HG02759 (cell line): ENCODE measurements around the gene CFAP61.

ENCODE experiments used
- ATAC-seq: cut with Tn5 transposase; IDR thresholded peaks from one replicate; pipeline ENCODE4 v1.9.1; 2021; ENCODE audit warnings: mild to moderate bottlenecking, moderate library complexity; ENCODE audit not compliant: unreplicated experiment

The CFAP61 gene

DNA sequence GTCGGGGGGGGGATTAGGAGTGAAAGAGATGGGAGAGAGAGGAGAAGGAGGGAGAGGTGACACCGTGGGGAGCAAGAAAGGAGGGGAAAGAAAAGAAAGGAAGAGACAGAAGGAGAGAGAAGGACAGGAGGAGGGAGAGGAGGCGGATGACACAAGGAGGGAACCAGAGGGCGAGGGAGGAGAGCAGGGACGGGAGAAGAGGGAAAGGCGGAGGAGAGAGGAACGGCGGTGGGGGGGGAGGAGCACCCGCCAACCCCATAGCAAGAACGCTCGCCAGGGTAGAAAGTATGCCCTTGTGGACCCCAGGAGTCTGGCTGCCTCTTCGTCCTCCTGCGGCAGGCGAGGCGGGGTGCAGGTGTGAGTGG is 311.1 kb downstream of the CFAP61 start:
- no peak for ATAC-seq

DNA sequence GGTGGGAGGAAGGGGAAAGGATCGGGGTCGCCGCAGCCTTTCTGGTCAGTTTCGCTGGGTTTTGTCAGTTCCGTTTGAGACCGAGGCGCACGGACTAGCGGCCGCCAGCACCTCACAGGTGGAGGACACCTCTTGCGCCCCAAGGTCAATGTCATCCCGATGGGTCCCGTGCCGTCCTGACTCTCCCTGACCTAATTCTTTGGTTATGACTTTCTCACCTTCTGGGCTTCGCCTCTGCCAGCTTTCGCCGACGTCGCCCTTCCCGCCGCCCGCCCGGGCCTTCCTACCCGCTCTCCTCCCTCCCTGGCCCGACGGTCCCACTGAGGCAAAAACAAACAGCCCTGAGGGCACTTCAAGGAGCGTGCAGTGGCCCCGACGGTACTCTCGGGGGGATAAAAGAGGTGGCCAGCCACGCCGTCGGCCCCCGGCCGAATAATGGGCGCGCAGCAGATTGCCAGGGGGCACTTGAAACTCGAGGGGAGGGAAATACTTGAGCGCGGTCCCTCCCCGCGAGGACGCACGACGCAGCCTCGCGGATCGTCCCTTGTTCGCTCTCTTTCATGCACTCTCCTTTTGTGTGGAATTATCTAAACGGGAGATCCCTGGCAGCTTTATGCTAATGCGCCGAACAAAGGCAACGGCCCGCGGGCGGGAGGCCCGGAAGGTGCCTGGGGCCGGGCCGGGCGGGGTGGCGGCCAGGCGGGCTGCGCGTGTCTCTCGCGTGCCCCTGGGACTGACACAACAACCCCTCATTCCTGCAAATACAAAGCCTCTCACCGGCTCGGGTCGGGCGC is 311.7 kb downstream of the CFAP61 start:
- no peak for ATAC-seq

DNA sequence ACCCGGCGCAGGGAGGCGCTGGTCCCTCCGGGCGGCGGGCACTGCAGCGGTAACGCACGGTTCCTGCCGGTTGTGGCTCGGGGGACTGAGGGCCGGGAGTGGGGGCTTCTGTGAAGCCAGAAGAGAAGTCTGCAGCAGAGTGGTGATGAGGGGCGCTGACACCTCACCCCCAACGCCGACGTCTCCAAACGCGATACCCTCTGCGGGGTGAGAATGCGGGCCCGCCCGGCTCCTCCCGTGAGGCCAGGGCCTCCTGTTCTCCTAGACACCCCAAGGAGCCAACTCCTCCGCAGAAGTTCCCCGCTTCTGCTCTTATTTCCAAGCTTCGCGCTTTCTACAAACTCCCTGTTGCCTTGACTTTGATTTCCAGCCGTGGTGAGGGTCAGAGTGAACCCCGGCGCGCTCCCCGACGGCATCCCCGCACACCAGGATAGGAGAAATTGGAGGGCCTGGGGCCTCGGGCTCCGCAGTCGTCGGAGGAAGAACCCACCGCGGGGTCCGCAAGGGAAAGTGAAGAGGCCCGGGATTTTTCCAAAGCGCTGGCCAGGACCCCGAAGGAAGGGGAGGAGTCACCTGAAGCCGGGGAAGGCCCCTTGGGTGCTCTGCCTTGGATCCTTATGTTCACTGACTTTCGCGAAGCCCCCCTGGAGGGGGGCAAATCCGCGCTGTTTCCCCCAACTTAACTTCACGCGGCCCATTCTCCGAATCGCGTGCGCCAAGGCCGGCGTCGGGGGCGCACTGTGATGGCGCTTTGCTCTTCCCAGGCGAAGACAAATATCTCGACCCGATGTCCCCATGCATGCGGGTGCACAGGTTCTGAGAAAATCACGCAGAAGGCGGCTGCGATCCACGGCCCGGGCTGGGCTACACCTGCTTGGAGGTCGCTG is 312.5 kb downstream of the CFAP61 start:
- ATAC-seq = no peak

DNA sequence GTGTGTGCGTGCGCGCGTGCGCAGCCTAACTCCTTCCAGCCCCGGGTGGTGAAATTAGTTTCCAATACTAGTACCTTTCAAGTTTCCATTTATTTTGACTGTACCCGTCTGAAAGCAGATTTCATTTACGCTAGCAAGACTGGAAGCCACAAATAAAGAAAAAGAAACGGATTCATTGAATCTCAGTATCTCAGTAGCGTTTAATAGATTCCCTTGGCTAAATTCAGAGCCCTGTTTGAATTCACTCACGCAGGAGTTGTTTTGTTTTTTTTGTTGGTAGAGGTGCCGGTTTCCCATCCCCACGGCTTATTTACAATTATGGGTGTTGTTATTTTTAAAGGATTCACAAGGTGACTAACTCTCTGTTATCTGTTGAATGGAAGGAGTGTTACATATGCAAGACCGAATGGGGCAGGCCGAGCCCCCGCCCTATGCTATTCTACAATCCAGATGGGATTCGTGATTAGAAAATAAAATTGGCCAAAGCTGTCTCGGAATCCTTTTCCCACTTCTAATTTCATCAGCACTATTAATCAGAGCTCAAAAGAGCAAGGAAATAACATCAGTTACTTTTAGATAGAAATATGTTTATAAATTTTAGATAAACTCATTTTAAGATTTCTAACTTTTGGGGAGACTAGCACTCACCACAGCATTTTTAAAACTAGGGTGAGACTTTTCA is 313.3 kb downstream of the CFAP61 start:
- no peak for ATAC-seq

DNA sequence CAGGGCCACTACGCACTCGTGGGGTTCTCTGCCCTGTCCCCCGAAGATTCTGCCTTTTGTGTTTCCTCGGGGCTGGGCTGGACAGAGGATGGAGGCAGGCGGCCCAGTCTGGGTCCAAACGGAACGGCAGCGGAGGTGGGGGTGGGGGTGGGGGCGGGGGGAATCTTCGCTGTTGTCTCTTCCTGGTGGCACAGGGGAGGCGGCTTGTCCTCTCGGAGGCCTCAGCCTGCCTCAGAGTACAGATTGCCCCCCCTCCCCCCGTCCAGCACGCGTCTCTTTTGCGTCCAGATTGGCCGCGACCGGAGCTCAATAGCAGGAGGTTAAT is 314.2 kb downstream of the CFAP61 start:
- ATAC-seq = no peak

DNA sequence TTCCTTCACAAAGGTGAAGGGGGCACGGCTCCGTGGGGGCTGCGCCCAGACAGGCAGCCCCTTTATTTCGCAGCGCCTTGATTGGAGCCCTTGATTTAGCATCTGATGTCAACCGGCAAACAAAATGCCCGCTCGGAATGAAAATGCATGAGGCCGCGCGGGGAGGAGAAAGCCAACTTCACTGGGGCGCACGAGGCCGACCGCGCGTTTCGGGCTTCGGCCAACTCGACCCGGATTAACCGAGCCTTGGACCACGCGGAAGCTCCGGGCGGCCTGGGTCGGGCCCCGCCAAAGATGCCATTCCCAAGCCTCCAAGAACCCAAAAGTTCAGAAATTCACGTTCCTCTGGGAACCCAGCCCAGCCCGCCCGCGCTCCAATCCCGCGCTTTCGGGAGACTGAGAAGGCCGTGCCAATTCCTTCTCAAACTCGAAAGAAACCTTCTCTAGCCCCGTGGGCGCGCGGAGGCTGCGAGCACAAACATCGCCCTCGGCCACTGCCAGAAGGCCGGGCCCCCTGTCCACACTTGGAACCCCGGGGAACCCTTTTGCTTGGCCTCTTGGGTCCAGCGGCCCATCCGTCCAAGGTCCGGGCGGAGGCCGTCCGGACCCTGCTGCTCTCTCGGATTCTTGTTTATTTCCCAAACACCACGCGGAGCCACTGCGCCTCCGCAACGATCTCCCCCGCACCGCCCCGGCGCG is 314.7 kb downstream of the CFAP61 start:
- no peak for ATAC-seq

DNA sequence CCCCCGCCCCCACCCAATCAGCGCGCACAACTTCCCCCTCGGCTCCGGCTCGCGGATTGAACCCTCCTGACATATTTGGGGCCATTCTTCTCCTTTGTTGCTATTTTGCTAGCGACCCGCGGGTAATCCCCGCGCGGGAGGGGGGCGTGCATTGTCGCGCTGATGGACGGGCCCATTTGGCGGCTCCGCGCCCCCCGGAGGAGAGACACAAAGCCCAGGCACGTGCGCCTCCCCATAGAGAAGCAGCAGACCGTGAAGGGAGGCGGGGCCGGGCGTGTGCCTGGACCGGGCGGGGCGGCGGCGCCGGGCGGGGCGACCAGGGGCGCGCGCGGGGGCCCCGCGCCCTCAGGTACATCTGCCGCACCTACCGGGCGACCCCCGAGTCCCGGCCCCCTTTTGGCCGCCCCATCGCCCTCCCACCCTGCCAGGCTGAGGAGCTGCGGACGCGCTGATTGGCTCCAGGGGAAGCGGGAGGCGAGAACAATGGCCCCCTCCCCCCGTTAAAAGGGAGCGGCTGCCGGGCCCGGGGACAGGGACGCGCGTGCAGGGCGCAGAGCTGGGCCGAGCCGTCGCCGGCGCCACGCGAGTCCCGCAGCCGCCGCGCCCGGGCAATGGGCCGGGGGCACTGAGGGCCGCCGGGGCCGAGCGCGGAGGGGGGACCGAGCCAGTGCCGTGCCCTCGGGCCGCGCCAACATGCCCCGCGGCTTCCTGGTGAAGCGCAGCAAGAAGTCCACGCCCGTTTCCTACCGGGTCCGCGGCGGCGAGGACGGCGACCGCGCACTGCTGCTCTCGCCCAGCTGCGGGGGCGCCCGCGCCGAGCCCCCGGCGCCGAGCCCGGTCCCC is 315.5 kb downstream of the CFAP61 start, which contains the start of gene INSM1:
Gene INSM1 (plus strand): TSS at position 530 of the 843 bp plus-strand sequence. CDS start 164 bp downstream, at position 694.
- peak; percentile 42 for ATAC-seq

DNA sequence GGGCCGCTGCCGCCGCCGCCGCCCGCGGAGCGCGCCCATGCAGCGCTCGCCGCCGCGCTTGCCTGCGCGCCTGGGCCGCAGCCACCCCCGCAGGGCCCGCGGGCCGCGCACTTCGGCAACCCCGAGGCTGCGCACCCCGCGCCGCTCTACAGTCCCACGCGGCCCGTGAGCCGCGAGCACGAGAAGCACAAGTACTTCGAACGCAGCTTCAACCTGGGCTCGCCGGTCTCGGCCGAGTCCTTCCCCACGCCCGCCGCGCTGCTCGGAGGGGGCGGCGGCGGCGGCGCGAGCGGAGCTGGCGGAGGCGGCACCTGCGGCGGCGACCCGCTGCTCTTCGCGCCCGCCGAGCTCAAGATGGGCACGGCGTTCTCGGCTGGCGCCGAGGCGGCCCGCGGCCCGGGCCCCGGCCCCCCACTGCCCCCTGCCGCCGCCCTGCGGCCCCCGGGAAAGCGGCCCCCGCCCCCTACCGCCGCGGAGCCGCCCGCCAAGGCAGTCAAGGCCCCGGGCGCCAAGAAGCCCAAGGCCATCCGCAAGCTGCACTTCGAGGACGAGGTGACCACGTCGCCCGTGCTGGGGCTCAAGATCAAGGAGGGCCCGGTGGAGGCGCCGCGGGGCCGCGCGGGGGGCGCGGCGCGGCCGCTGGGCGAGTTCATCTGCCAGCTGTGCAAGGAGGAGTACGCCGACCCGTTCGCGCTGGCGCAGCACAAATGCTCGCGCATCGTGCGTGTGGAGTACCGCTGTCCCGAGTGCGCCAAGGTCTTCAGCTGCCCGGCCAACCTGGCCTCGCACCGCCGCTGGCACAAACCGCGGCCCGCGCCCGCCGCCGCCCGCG is 316.3 kb downstream of the CFAP61 start:
- peak; percentile 47 for ATAC-seq

DNA sequence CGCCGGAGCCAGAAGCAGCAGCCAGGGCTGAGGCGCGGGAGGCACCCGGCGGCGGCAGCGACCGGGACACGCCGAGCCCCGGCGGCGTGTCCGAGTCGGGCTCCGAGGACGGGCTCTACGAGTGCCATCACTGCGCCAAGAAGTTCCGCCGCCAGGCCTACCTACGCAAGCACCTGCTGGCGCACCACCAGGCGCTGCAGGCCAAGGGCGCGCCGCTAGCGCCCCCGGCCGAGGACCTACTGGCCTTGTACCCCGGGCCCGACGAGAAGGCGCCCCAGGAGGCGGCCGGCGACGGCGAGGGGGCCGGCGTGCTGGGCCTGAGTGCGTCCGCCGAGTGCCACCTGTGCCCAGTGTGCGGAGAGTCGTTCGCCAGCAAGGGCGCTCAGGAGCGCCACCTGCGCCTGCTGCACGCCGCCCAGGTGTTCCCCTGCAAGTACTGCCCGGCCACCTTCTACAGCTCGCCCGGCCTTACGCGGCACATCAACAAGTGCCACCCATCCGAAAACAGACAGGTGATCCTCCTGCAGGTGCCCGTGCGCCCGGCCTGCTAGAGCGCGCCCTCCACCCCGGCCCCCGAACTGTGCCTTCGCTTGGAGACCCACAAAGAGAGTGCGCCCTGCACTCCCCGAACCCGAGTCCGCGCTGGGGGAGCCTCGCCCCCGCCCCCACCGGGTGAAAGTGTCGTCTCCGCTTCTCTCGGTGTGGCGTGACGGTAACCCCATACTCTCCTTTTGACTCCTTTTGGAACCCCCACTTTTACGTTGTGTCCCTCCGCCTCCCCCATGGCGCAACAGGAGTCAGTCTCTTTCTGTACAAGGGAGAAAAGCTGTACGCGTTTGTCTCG is 317.1 kb downstream of the CFAP61 start:
- peak; percentile 20 for ATAC-seq

DNA sequence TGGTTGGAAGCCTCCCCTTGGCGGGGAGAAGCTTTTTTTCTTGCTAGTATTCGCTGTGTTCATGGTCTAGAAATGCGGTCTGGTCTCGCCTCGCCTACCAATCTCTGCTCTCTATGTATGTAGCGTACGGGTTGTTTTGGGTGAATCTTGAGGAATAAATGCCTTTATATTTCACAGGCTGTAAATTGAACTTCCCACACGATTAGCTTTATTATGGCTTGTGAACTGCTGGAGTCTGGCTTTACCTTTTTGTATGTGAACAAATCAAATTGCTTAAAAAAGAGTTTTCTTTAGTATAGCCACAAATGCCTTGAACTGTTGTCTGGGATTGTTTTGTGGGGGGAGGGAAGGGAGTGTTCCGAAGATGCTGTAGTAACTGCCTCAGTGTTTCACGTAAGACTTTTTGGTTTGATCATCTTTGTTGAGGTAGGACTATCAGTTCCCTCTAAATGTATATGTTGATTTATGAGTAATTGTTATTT is 317.8 kb downstream of the CFAP61 start:
- no peak for ATAC-seq

DNA sequence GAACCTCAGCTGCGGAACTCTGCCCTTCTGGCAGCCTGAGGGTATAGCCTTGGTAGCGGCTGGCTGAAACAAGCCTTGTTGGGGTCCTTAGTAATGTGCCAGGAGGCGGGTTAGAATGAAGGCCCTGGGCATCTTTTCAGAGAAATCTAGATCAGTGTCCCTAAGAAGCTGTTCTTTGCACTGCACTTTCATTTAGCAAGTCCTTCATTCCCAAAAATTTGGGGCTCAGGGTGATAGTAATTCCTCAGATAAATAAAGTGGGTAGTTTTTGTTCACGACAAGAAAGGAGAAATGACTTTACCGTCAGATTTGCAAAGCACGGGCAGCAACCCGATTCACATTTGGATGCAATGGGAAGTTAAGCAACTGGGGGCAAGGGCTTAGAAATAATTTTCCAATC is 318.8 kb downstream of the CFAP61 start:
- ATAC-seq = no peak

DNA sequence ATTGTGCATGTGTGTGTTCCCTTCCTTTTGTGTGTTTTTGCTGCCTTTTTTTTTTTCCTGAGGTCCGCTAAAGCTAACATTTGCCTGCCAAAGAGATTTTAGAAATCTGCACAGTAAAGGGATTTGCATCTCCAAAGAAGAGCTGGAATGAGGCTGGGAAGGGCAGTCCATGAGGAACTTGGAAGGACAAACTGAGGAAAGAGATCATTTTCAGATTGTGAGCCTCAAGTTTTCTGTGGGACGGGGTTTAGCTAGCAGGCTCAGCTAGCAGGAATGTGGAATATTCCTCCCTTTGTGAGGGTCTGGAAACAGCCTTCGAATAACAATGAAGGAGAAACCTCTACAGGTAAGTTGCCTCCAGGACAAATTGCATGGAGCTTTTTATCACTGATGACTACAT is 319.3 kb downstream of the CFAP61 start:
- no peak for ATAC-seq

DNA sequence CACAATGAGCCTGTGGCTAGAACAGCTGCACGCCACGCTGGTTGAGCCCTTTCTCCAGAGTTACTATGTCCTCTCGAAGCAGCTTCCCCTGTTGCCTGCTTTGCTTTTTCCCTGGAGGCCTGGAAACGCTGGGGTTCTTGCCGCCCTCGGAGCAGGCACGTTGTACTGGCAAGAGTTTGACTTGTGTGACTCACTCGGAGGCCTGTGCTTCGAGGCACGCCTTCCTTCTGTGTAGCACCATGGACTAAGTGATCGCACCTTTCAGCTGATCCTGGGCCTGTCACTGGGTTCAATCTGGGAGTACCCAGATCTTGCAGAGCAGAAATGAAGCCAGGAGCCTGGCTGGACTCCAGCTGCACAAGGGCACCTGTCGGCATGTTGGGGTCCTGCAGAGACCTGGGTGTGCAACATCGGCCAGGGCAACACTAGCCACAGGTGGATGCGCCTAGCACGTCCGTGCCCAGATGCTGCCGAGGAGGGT is 320.8 kb downstream of the CFAP61 start:
- no peak for ATAC-seq

DNA sequence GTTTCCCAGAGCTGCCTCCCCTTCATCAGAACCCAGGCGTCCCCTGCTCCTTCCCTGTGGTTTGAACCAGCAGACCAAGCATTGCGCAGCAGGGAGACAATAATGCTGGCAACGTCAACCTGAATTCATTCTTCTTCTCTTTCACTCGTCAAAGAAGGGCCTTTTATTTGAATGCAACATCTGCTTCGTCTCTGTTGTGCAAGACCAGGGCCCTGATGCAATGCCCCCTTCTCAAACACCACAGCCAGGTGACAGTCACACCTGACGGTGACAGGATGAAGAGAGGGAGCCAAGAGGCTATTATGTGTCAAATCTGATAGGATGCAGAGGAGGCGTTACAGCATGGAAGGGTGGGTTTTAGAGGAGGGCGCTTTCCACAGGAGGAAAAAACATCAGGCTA is 323.5 kb downstream of the CFAP61 start:
- no peak for ATAC-seq

DNA sequence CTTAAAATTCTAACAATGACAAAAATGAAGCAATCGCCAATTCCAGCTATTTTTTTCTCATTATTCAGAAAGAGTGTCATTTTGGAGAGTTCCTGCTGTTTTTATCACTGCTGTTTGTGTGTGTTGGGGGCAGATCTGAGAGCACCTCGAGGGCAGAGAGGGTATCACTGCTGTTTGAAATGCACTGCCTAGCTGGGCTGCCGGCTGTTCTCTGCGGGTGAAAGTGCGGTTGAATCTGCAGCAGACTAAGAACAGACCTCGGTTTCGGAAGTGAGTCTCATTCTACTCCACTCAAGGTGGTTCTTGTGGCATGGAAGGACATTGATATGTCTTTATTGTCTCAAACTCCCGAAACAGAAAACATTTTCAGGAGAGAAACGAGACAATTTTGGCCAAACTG is 333.9 kb downstream of the CFAP61 start:
- no peak for ATAC-seq

DNA sequence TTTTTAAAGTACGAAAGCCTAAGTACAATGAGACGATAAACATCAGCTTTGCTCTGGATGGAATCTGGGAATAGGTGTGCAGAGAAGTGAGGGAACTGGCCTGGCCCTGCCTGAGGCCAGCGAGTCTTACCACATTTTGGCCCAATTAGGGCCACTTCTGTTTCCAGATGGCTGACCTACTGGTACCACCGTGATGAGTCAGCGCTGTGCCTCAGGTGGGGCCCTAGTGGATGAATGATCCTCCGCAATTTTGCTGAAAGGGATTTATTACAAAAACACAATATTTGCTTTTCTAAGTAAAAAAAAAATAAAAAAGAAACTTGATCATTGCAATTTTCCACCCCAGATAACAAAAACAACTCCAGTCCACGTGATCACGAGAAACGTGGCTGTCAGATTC is 338.1 kb downstream of the CFAP61 start:
- ATAC-seq = no peak

DNA sequence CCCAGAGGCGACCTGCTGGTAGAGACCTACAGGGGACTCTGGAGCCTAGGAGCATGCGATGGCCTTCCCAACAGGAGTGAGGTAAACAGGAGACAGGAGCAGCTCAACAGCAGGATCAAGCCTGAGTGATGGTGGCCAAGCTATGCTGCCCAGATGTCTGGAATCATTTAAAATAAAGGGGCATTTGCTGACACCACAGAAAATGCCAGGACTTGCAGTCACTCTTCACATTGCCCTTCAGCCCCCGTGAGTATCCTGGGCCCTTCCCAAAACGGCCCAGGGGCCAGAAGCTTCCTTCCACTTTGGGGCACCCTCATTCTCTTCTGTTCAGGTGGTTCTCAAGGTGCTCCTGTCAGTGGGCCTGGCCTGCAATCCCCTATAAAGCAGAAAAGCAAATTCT is 338.8 kb downstream of the CFAP61 start:
- no peak for ATAC-seq

DNA sequence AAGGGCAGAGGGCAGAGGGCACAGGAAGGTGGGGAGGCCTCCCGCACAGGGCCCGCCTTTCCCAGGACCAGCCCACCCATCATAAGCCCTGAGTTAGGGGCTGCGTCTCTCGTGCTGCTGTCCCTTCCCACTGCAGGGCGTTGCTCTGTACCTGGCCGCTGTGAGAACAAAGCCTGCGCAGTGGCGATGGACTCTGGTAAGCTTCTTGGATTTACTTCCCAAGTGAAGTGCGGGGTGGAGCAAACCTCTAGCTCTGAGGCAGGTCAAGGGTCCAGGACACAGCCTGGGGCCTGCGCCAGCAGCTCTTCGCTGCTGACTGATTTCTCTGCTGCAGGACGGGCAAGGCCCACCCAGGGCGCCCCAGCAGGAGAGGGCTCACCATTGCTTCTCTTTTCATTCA is 339.4 kb downstream of the CFAP61 start:
- no peak for ATAC-seq
